ENCODE data around the gene TUBG1.
"Not testable (repeated sequence)": the region's sequence is repeated elsewhere in the genome, so short reads cannot be mapped to it uniquely, and the experiment has no call there.

TUBG1 gene

DNA sequence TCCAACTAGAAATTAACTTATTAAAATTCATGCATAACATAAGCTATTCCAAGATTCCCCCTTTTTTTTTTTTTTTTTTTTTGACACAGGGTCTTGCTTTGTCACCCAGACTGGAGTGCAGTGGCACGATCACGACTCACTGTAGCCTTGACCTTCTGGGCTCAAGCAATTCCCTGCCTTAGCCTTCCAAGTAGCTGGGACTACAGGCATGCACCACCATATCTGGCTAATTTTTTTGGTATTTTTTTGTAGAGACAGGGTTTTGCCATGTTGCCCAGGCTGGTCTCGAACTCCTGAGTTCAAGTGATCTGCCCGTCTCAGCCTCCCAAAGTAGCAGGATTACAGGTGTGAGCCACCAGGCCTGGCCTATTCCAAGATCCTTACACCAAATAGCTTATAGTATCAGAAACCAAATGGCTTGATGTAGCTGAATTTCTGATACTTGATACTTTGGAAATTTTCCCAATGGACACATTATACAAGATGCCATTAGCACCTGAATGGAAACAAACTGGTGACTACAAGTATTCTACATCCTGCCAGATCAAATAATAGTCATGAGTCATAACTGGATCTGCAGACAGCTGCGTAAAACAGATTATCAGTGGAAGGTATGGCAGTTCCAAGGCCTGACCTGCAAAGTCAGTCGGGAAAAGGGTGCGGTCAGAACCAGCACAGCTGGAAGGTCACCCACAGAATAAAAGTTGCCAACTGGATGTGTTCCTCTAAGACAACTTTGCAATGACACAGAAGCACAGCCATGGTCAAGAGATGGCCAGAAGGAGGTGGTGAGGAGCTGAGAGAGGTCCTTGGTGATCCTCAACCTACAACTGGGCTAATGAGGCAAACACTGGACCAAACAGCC is 14.5 kb downstream of the TUBG1 start:
- no peak for DNase-seq

DNA sequence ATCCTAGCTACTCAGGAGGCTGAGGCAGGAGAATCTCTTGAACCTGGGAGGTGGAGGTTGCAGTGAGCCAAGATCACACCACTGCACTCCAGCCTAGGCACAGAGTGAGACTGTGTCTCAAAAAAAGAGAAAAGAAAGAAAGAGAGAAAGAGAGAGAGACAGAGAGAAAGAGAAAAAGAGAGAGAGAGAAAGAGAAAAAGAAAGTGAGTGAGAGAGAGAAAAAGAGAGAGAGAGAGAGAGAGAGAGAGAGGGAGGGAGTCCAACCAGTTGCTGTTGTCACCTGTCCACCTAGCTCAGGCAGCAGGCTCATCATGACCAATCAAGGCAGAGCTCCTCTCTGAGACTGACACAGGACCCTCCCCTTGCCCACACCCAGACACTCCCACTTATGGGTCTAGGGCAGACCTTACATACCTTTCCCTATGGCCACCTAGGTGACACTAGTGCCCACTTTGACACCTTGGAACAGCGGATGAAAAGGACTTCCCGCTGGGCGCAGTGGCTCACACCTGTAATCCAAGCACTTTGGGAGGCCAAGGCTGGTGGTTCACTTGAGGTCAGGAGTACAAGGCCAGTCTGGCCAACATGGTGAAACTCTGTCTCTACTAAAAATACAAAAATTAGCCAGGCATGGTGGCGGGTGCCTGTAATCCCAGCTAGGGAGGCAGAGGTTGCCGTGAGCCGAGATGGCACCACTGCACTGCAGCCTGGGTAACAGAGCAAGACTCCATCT is 17.7 kb downstream of the TUBG1 start:
- DNase-seq, result not testable (repeated sequence)

- DNase-seq, result no peak
Measured at GRCh38 chr17:42629411-42630009, 20.0 kb downstream of the TUBG1 start.

- no peak for DNase-seq
Measured at GRCh38 chr17:42632949-42633444, 23.5 kb downstream of the TUBG1 start.

- no peak for DNase-seq
Measured at GRCh38 chr17:42639525-42640113, 30.1 kb downstream of the TUBG1 start.

- DNase-seq, result no peak
Measured at GRCh38 chr17:42640121-42640520, 30.6 kb downstream of the TUBG1 start.

- DNase-seq, result no peak
Measured at GRCh38 chr17:42642336-42642735, 32.9 kb downstream of the TUBG1 start.

DNA sequence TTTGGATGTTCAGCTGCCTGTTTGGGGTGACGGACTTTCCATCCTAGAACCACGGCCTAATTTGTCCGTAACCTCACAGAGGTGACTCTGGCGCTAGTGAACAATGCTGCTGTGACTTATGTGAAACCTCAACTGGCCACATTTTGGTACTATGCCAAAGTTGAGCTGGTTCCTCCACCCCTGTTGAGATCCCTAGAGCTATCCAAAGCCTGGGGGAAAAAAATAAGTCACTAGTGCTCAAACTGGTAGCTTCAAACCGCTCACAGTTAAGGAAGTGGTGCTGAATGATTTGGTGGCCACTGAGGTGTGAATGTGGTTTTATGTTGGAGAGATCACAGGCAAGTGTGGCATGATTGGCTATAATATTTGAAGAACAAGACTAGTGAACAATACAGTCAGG is 38.3 kb downstream of the TUBG1 start:
- DNase-seq, result no peak

DNA sequence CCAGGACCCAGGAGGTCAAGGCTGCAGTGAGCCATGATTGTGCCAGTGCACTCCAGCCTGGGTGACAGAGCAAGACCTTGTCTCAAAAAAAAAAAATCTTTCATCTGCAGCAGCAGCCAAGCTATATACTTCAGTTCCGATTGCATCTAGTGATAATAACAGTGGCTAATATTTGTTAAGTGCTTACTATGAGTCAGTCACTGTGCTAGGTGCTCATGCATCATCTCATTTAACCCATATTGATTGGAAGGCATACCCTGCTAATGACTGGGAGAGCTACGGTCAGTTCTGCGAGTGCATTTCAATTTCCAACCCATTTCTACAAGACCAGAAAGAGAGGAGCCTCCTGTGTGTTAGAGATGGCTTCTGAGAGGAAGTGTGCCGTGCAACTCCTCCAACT is 41.9 kb downstream of the TUBG1 start:
- no peak for DNase-seq

GRCh38 chr17:42653179-42654124 is 44.0 kb downstream of the TUBG1 start:
- DNase-seq, result no peak

GRCh38 chr17:42655528-42655927 is 46.0 kb downstream of the TUBG1 start:
- no peak for DNase-seq

DNA sequence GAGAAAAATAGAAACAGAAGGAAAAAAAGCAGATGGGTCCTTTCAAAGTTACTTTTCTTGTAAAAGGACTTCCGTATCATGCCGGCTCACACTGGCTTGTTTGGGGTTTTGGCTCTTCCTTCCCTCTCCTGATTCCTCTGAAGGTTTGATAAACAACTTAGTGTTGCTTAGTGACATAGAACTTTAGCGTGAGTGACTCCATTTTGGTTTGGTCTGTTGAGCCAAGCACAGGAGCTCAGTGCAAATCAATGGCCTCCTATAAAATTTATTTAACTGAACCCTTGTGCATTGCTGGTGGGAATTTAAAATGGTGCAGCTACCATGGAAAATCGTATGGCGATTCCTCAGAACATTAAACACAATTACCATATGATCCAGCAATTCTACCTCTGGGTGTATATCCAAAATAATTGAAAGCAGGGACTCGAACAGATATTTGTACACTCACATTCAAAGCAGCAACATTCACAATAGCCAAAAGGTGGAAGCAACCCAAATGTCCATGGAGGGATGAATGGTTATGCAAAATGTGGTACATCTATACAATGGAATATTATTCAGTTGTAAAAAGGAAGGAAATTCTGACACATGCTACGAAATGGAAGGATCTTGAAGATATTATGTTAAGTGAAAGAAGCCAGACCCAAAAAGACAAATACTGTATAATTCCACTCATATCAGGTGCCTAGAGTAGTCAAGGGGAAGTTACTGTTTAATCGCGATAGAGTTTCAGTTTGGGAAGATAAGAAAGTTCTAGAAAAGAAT is 48.5 kb downstream of the TUBG1 start:
- no peak for DNase-seq

GRCh38 chr17:42659079-42659931 is 49.8 kb downstream of the TUBG1 start, which contains the start of gene TUBG2:
TSS of gene TUBG2 (plus strand) at chr17:42659284. CDS start at chr17:42659504, 220 bp downstream.
- DNase-seq, result peak; percentile 74 to 87

DNA sequence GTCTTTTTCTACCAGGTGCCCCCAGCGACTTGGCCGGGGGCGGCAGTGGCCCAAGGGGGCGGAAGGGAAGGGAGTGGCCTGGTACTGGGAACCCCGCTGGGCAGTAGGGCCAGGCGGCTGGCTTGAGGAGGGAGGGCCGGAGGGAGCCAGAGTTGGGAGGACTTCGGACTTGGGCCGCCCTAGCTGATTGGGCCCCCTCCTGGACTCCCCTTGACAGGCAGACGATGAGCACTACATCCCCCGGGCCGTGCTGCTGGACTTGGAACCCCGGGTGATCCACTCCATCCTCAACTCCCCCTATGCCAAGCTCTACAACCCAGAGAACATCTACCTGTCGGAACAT is 50.4 kb downstream of the TUBG1 start:
- not testable (repeated sequence) for DNase-seq

GRCh38 chr17:42660692-42661345 is 51.3 kb downstream of the TUBG1 start:
- DNase-seq, result peak in 1 of 2 experiments; percentile 28

Data from SW 1271 (cell line).